A549 (cell line): ENCODE measurements around the gene PASD1. TPM values are rescaled to one million over a fixed set of nuclear protein-coding genes. Genes with fewer than 3 reads are reported as not detected.
A peak's percentile ranks its signal among the peaks of the same experiment; 100 is the strongest.

Experiments used
- ATAC-seq, 2 experiments: fragments of 200-7000 bp in 1 of 2; fragments of >200 bp in 1 of 2; cut with Nextera tagmentation in 1 of 2; cut with Tn5 transposase in 1 of 2; 3 replicates each; pipeline versions ENCODE4 v1.8.0 to v1.9.1; 2018 to 2020; ENCODE audit warnings: mild to moderate bottlenecking in 1 of 2, moderate library complexity in 1 of 2
- CTCF ChIA-PET: fragments of 300-600 bp; sonication (Branson Sonifier 250); formaldehyde crosslinking; extraction: SDS; loops from one replicate; lab custom pipeline; 2021; ENCODE audit warnings: antibody characterized with exemption, inconsistent platforms; lab: Yijun Ruan, JAX
- POLR2A ChIA-PET: fragments of 350-600 bp; formaldehyde crosslinking; extraction: SDS; loops from one replicate; lab custom pipeline; 2021; ENCODE audit warnings: antibody characterized with exemption, inconsistent platforms; lab: Yijun Ruan, JAX
- DNase-seq, 2 experiments: peaks; one replicate each; pipeline versions ENCODE4 v3.0.0 to v3.0.0-alpha.2; 2011 to 2016; ENCODE audit warnings: low read depth in 1 of 2, low spot score in 1 of 2
- FAIRE-seq: peaks from 2 replicates; lab custom pipeline; 2011; peaks lifted over from hg19 to GRCh38; lab: Jason Lieb, UNC
- H3K27ac ChIP-seq, 2 experiments: fragments of >200 bp; sonication (Bioruptor Twin); formaldehyde crosslinking; 3 replicates each; pipeline ENCODE4 v1.5.1; 2016 to 2017
- H3K4me1 ChIP-seq: fragments of >200 bp; sonication (Bioruptor Twin); formaldehyde crosslinking; 3 replicates; pipeline ENCODE4 v1.6.1; 2016
- H3K4me2 ChIP-seq: fragments of >200 bp; sonication (Bioruptor Twin); formaldehyde crosslinking; 3 replicates; pipeline ENCODE4 v1.6.1; 2016
- H3K4me3 ChIP-seq: fragments of >200 bp; sonication (Bioruptor Twin); formaldehyde crosslinking; 3 replicates; pipeline ENCODE4 v1.5.1; 2016
- H3K9me3 ChIP-seq: fragments of >200 bp; sonication (Bioruptor Twin); formaldehyde crosslinking; 3 replicates; pipeline ENCODE4 v1.6.1; 2016
- ATOH8 ChIP-seq: fragments of 250-450 bp; sonication (Bioruptor Pico); IDR thresholded peaks from 2 replicates; pipeline ENCODE4 v1.5.0; 2020; ENCODE audit warnings: low read depth, mild to moderate bottlenecking, moderate library complexity
- BHLHE40 ChIP-seq: IDR thresholded peaks from 2 replicates; pipeline ENCODE4 v1.6.1; 2012; ENCODE audit warnings: low read depth, low read length, inconsistent platforms
- CBX2 ChIP-seq: fragments of 200-600 bp; sonication (generic); IDR thresholded peaks from 2 replicates; pipeline ENCODE4 v1.6.1; 2016; ENCODE audit warnings: low read depth, mild to moderate bottlenecking, borderline replicate concordance
- CEBPB ChIP-seq, 2 experiments: fragments of >200 bp in 1 of 2; sonication (Bioruptor Twin) in 1 of 2; formaldehyde crosslinking in 1 of 2; IDR thresholded peaks; 2 replicates each; pipeline ENCODE4 v1.6.1; 2012 to 2016
- CTCF ChIP-seq: fragments of >200 bp; sonication (Bioruptor Twin); formaldehyde crosslinking; IDR thresholded peaks from 3 replicates; pipeline ENCODE4 v1.5.1; 2016
- EP300 ChIP-seq, 2 experiments: fragments of >200 bp; sonication (Bioruptor Twin); formaldehyde crosslinking; IDR thresholded peaks; 2 replicates in 1 of 2; 3 replicates in 1 of 2; pipeline ENCODE4 v1.6.1; 2016 to 2017
- GATA3 ChIP-seq: IDR thresholded peaks from 2 replicates; pipeline ENCODE4 v1.6.1; 2012; ENCODE audit warnings: borderline replicate concordance
- HDAC2 ChIP-seq: fragments of 200-600 bp; sonication (generic); IDR thresholded peaks from 2 replicates; pipeline ENCODE4 v1.6.1; 2016
- HEYL ChIP-seq: fragments of 250-450 bp; sonication (Bioruptor Pico); IDR thresholded peaks from 2 replicates; pipeline ENCODE4 v1.8.0; 2021; ENCODE audit warnings: mild to moderate bottlenecking, moderate library complexity
- HMGXB4 ChIP-seq: fragments of 250-450 bp; sonication (Bioruptor Pico); IDR thresholded peaks from 2 replicates; pipeline ENCODE4 v1.5.0; 2021; ENCODE audit warnings: mild to moderate bottlenecking, moderate library complexity, borderline replicate concordance
- JUNB ChIP-seq: fragments of >200 bp; sonication (Bioruptor Twin); formaldehyde crosslinking; IDR thresholded peaks from 2 replicates; pipeline ENCODE4 v1.6.1; 2016
- KDM1A ChIP-seq: fragments of 200-600 bp; sonication (generic); IDR thresholded peaks from 2 replicates; pipeline ENCODE4 v1.6.1; 2016; ENCODE audit warnings: low read depth, mild to moderate bottlenecking
- KDM5A ChIP-seq: fragments of 200-600 bp; sonication (generic); IDR thresholded peaks from 2 replicates; pipeline ENCODE4 v1.6.1; 2016; ENCODE audit warnings: antibody characterized with exemption, mild to moderate bottlenecking
- MAZ ChIP-seq: fragments of 150-350 bp; IDR thresholded peaks from 2 replicates; pipeline ENCODE4 v1.6.1; 2014; ENCODE audit warnings: antibody characterized with exemption, low read depth, low read length, borderline replicate concordance
- NR3C1 ChIP-seq: fragments of >200 bp; sonication (Bioruptor Twin); formaldehyde crosslinking; IDR thresholded peaks from 3 replicates; pipeline ENCODE4 v1.6.1; 2017
- POLR2A ChIP-seq: IDR thresholded peaks from 2 replicates; pipeline ENCODE4 v1.6.1; 2012; ENCODE audit warnings: mild to moderate bottlenecking, low read length
- RARB ChIP-seq: fragments of 250-450 bp; sonication (Bioruptor Pico); IDR thresholded peaks from 2 replicates; pipeline ENCODE4 v1.8.0; 2021; ENCODE audit warnings: mild to moderate bottlenecking, moderate library complexity
- RCOR1 ChIP-seq: fragments of 150-350 bp; IDR thresholded peaks from 2 replicates; pipeline ENCODE4 v1.6.1; 2014; ENCODE audit warnings: antibody characterized with exemption, low read length, low read depth
- REST ChIP-seq: fragments of 200-600 bp; sonication (generic); IDR thresholded peaks from 2 replicates; pipeline ENCODE4 v1.6.1; 2016; ENCODE audit warnings: antibody characterized with exemption, mild to moderate bottlenecking, moderate library complexity
- RFX5 ChIP-seq: fragments of 450-650 bp; IDR thresholded peaks from 2 replicates; pipeline ENCODE4 v1.7.1; 2014; ENCODE audit warnings: antibody characterized with exemption, mild to moderate bottlenecking, moderate library complexity
- SMC3 ChIP-seq: fragments of >200 bp; sonication (Bioruptor Twin); formaldehyde crosslinking; IDR thresholded peaks from 3 replicates; pipeline ENCODE4 v1.6.1; 2018; ENCODE audit warnings: inconsistent platforms
- ZNF302 ChIP-seq: fragments of 250-450 bp; sonication (Bioruptor Pico); IDR thresholded peaks from 2 replicates; pipeline ENCODE4 v1.9.0; 2021; ENCODE audit warnings: inconsistent platforms, mild to moderate bottlenecking, moderate library complexity
- WGBS: methylation state at CpG from one replicate; pipeline ENCODE4 v1.1.6; 2017; ENCODE audit errors: missing lambda C conversion rate; 5-methylcytosine and 5-hydroxymethylcytosine counted together
- polyA plus RNA-seq, 4 experiments: library from polyadenylated mRNA; depleted of rRNA in 3 of 4; stranded (reverse); fragments of >200 nt; fragmentation: RNase III in 1 of 4; extraction: RNeasy Plus Mini Kit Qiagen cat#74134 plus additional on column Dnase treatment in 1 of 4; gene quantifications; 2 replicates in 3 of 4; 3 replicates in 1 of 4; pipeline ENCODE4 v1.2.3, GENCODE V29; 2011 to 2017

Gene PASD1
- polyA plus RNA-seq, 2 of the 4 experiments (the other 2 are of a cell fraction), result not detected

- H3K4me3 ChIP-seq, result no peak overlapping the region
- H3K9me3 ChIP-seq, result no peaks in the 10 kb centered on the region
- no peak for DNase-seq
- no peak overlapping the region for H3K4me2 ChIP-seq
- POLR2A ChIA-PET, result no interaction called here
- CTCF ChIA-PET, result interaction anchor here (2.8 kb wide), 1 partner anchor 11 kb away, joined by 6 read pairs; no protein-coding TSS in a partner anchor
- 80% methylated on average over 2 of the region's 15 CpGs for WGBS
- TF ChIP-seq POLR2A (no peak), REST (no peak), KDM1A (no peak), MAZ (no peak), CEBPB (IDR thresholded peaks at IDR 0.05) (no peak), JUNB (no peak), GATA3 (no peak)
- no peaks in the 10 kb centered on the region for H3K4me1 ChIP-seq
- no peak for FAIRE-seq
- ATAC-seq, result no peak; a peak in 1 of 6 replicates
- no peak overlapping the region for H3K27ac ChIP-seq
Measured at GRCh38 chrX:151516538-151517187, 46.8 kb upstream of the PASD1 start.

- ATAC-seq (no peak), FAIRE-seq (peak; percentile 77), DNase-seq (no peak)
- ChIA-PET POLR2A (no interaction called here), CTCF (interaction anchor here (2.8 kb wide), 1 partner anchor 11 kb away, joined by 6 read pairs; no protein-coding TSS in a partner anchor)
- Histone ChIP-seq H3K9me3 (no peaks in the 10 kb centered on the region), H3K4me1 (no peaks in the 10 kb centered on the region), H3K4me2 (no peak overlapping the region), H3K4me3 (no peak overlapping the region), H3K27ac (no peak overlapping the region)
- WGBS, result 7% methylated on average over 2 of the region's 2 CpGs
- TF ChIP-seq JUNB, result no peak
- TF ChIP-seq RCOR1, result no peak
- TF ChIP-seq HEYL (CRISPR knock-in tag), result no peak
- no peak for TF ChIP-seq KDM5A
- TF ChIP-seq REST, result no peak
- TF ChIP-seq SMC3, result no peak
- TF ChIP-seq ATOH8 (CRISPR knock-in tag), result no peak
- no peak for TF ChIP-seq CTCF
- TF ChIP-seq ZNF302 (CRISPR knock-in tag), result no peak
- no peak for TF ChIP-seq NR3C1
- TF ChIP-seq CBX2, result no peak
- TF ChIP-seq EP300 (IDR thresholded peaks at IDR 0.05), result no peak
- TF ChIP-seq HMGXB4 (CRISPR knock-in tag), result no peak
- no peak for TF ChIP-seq RFX5
- no peak for TF ChIP-seq KDM1A
- TF ChIP-seq BHLHE40, result no peak
- TF ChIP-seq RARB, result no peak
- TF ChIP-seq HDAC2, result no peak
- TF ChIP-seq GATA3, result no peak
- TF ChIP-seq, all 56 proteins: peak for 0
Measured at GRCh38 chrX:151517421-151517820, 46.1 kb upstream of the PASD1 start.
